Measurements from ENCODE around the gene RAPGEF6. TPM values are rescaled to one million over a fixed set of nuclear protein-coding genes. Genes with fewer than 3 reads are reported as not detected.

Gene RAPGEF6
- total and polyA plus RNA-seq, 2 of the 4 experiments (the other 2 are of a cell fraction), result 5.8 to 18.8 TPM

DNA sequence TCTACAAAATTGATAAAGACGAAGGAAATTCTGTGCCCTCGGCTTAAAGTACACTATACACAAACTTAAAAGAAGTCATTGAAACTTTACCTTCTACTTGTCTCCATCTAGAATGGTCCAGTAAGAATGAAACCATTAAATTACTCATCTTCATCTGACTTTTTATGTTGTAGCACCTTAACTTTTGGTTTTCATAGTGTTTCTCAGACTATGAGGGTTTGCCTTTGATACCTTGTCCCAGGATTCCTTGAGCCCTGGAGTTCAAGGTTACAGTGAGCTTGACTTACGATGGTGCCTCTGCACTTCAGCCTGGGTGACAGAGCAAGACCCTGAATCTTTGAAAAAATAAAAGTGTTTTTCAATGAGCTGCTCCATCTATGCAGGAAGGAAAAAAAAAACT is 239.0 kb downstream of the RAPGEF6 start:
- H3K4me3 ChIP-seq (ENCODE audit: insufficient read depth, low read depth, low read length), result no peak overlapping the region
- H4K91ac ChIP-seq (ENCODE audit: insufficient read depth, low read depth, low read length), result no peak overlapping the region
- in situ Hi-C loops (cut with MboI; ENCODE audit: low sequenced_read_pairs), result no loop called here
- H3K27me3 ChIP-seq (ENCODE audit: control insufficient read depth, insufficient read depth, low read length), result no peaks in the 10 kb centered on the region
- H2AFZ ChIP-seq (replicated peaks; ENCODE audit: low read length, poor library complexity), result no peak overlapping the region
- peaks cover 2 to 7% of the 10 kb centered on the region in 2 experiments; a peak in 2 of 4 replicates for H3K79me1 ChIP-seq (ENCODE audit: low read depth in 1 of 2, low read length in 2 of 2)
- no TSS peak for BruUV-seq (replicated peaks)
- H3K9me1 ChIP-seq (ENCODE audit: insufficient read depth, low read length), result no peaks in the 10 kb centered on the region
- no peak overlapping the region for H3K14ac ChIP-seq (replicated peaks; ENCODE audit: low read depth, low read length)
- H2BK15ac ChIP-seq (ENCODE audit: low read depth, low read length), result no peak overlapping the region
- peaks cover 20% of the 10 kb centered on the region for H3K36me3 ChIP-seq (ENCODE audit: control insufficient read depth, insufficient read depth, low read length)
- H3K4ac ChIP-seq (ENCODE audit: low read depth, low read length), result no peak overlapping the region
- ATAC-seq (ENCODE audit: low read depth) (no peak), DNase-seq (no peak)
- no peak overlapping the region for H2BK120ac ChIP-seq (ENCODE audit: low read depth, low read length)
- no CpG with 5 or more reads among the region's 3 CpGs for WGBS, 2 experiments (ENCODE audit: extremely low coverage in 2 of 2, insufficient read length in 1 of 2)
- no peak overlapping the region for H3K23ac ChIP-seq (ENCODE audit: low read depth, low read length)
- no peak overlapping the region for H2BK20ac ChIP-seq (ENCODE audit: low read depth, low read length)
- intact Hi-C loops (cut with micrococcal nuclease), result no loop called here
- no peak overlapping the region for H3K27ac ChIP-seq (ENCODE audit: insufficient read depth, low read length)
- H2AK9ac ChIP-seq (replicated peaks; ENCODE audit: low read depth, low read length, poor library complexity), result no peak overlapping the region
- CTCF ChIA-PET, result no interaction called here
- no peak overlapping the region for H4K8ac ChIP-seq (ENCODE audit: low read depth in 2 of 2, low read length in 2 of 2)
- no peaks in the 10 kb centered on the region for H3K9me3 ChIP-seq (ENCODE audit: control insufficient read depth, insufficient read depth, low read length)
- H3K56ac ChIP-seq (ENCODE audit: extremely low read depth, insufficient read depth, low read length), result no peak overlapping the region
- no peak overlapping the region for H2AK5ac ChIP-seq (ENCODE audit: low read depth, low read length)
- H3K4me1 ChIP-seq (ENCODE audit: control insufficient read depth, insufficient read depth, low read length), result no peaks in the 10 kb centered on the region
- no peak overlapping the region for H3K9ac ChIP-seq (ENCODE audit: low read depth, low read length)
- H4K5ac ChIP-seq (ENCODE audit: low read depth, low read length), result no peak overlapping the region
- H3K18ac ChIP-seq (ENCODE audit: low read depth, low read length), result no peak overlapping the region
- no peak for TF ChIP-seq SMC3 (IDR thresholded peaks at IDR 0.05; ENCODE audit: low read depth, low read length)
- TF ChIP-seq FOS (IDR thresholded peaks at IDR 0.05; ENCODE audit: low read depth, low read length), result no peak
- TF ChIP-seq, protein P1, sequence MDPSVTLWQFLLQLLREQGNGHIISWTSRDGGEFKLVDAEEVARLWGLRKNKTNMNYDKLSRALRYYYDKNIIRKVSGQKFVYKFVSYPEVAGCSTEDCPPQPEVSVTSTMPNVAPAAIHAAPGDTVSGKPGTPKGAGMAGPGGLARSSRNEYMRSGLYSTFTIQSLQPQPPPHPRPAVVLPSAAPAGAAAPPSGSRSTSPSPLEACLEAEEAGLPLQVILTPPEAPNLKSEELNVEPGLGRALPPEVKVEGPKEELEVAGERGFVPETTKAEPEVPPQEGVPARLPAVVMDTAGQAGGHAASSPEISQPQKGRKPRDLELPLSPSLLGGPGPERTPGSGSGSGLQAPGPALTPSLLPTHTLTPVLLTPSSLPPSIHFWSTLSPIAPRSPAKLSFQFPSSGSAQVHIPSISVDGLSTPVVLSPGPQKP (IDR thresholded peaks at IDR 0.05; ENCODE audit: borderline replicate concordance, low read depth, low read length), result no peak
- no peak for TF ChIP-seq RAD21 (IDR thresholded peaks at IDR 0.05; ENCODE audit: low read length)
- TF ChIP-seq CEBPB (IDR thresholded peaks at IDR 0.05; ENCODE audit: low read depth, low read length), result no peak
- TF ChIP-seq RFX5 (IDR thresholded peaks at IDR 0.05; ENCODE audit: low read depth, low read length), result no peak
- TF ChIP-seq BHLHE40 (IDR thresholded peaks at IDR 0.05; ENCODE audit: low read depth, low read length), result no peak
- no peak for TF ChIP-seq MAZ (IDR thresholded peaks at IDR 0.05; ENCODE audit: borderline replicate concordance, low read depth, low read length)
- TF ChIP-seq, protein P2, sequence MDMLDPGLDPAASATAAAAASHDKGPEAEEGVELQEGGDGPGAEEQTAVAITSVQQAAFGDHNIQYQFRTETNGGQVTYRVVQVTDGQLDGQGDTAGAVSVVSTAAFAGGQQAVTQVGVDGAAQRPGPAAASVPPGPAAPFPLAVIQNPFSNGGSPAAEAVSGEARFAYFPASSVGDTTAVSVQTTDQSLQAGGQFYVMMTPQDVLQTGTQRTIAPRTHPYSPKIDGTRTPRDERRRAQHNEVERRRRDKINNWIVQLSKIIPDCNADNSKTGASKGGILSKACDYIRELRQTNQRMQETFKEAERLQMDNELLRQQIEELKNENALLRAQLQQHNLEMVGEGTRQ (IDR thresholded peaks at IDR 0.05; ENCODE audit: low read depth, low read length), result no peak
- TF ChIP-seq POLR2A (IDR thresholded peaks at IDR 0.05; ENCODE audit: low read depth, low read length), result no peak
- no peak for TF ChIP-seq MXI1 (IDR thresholded peaks at IDR 0.05; ENCODE audit: borderline replicate concordance, low read depth, low read length)
- TF ChIP-seq RCOR1 (IDR thresholded peaks at IDR 0.05; ENCODE audit: insufficient replicate concordance, low read length), result no peak
- no peak for TF ChIP-seq MAFK (IDR thresholded peaks at IDR 0.05; ENCODE audit: low read depth, low read length)
- no peak for TF ChIP-seq CHD1 (IDR thresholded peaks at IDR 0.05; ENCODE audit: low read depth, low read length)
- TF ChIP-seq, protein P3, sequence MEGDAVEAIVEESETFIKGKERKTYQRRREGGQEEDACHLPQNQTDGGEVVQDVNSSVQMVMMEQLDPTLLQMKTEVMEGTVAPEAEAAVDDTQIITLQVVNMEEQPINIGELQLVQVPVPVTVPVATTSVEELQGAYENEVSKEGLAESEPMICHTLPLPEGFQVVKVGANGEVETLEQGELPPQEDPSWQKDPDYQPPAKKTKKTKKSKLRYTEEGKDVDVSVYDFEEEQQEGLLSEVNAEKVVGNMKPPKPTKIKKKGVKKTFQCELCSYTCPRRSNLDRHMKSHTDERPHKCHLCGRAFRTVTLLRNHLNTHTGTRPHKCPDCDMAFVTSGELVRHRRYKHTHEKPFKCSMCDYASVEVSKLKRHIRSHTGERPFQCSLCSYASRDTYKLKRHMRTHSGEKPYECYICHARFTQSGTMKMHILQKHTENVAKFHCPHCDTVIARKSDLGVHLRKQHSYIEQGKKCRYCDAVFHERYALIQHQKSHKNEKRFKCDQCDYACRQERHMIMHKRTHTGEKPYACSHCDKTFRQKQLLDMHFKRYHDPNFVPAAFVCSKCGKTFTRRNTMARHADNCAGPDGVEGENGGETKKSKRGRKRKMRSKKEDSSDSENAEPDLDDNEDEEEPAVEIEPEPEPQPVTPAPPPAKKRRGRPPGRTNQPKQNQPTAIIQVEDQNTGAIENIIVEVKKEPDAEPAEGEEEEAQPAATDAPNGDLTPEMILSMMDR (conservative IDR thresholded peaks at IDR 0.05; ENCODE audit: low read depth, low read length), result no peak
- TF ChIP-seq NFE2L2 (IDR thresholded peaks at IDR 0.05; ENCODE audit: low read depth, low read length), result no peak
- POLR2A ChIA-PET (ENCODE audit: unreplicated experiment), result no interaction called here
- H4K20me1 ChIP-seq (ENCODE audit: insufficient read depth, low read length), result no peaks in the 10 kb centered on the region
- dilution Hi-C loops (cut with HindIII; ENCODE audit: low sequenced_read_pairs, unreplicated experiment), result no loop called here
- H2BK5ac ChIP-seq (ENCODE audit: low read depth, low read length, poor library complexity, severe bottlenecking), result no peak overlapping the region
- no peak overlapping the region for H3K4me2 ChIP-seq (ENCODE audit: low read depth, low read length)

All from IMR-90 (cell line).